GM12878 (cell line): ENCODE data around the gene OR10G3. TPM values are rescaled to one million over a fixed set of nuclear protein-coding genes. Genes with fewer than 3 reads are reported as not detected.

ENCODE experiments used
- ATAC-seq: fragments of 200-7000 bp; cut with Tn5 transposase; 3 replicates; pipeline ENCODE4 v1.9.1; 2020; ENCODE audit warnings: mild to moderate bottlenecking, moderate library complexity
- BruUV-seq: library from RNA; stranded (reverse); fragments of 400-500 nt; replicated peaks from 2 replicates; lab custom pipeline; 2021; lab: Mats Ljungman, UMichigan
- CTCF ChIA-PET: fragments of 300-600 bp; sonication (Branson Sonifier 250); formaldehyde crosslinking; extraction: SDS; loops from one replicate; lab custom pipeline; 2021; ENCODE audit warnings: inconsistent platforms; lab: Yijun Ruan, JAX
- POLR2A ChIA-PET: fragments of 350-600 bp; formaldehyde crosslinking; extraction: SDS; loops from one replicate; lab custom pipeline; 2021; ENCODE audit warnings: inconsistent platforms; lab: Charles Lee
- RAD21 ChIA-PET: fragments of 300-600 bp; sonication (Branson Sonifier 250); formaldehyde crosslinking; loops from one replicate; lab custom pipeline; 2023; ENCODE audit warnings: antibody characterized with exemption; ENCODE audit not compliant: unreplicated experiment; lab: Charles Lee
- SMC1A ChIA-PET: fragments of 300-600 bp; sonication (Branson Sonifier 250); formaldehyde crosslinking; loops from one replicate; lab custom pipeline; 2023; ENCODE audit not compliant: unreplicated experiment, uncharacterized antibody; lab: Charles Lee
- DNase-seq: peaks from one replicate; pipeline ENCODE4 v3.0.0-alpha.2; 2011; ENCODE audit warnings: low read depth, low spot score
- FAIRE-seq: peaks from 3 replicates; lab custom pipeline; 2011; peaks lifted over from hg19 to GRCh38; lab: Jason Lieb, UNC
- H2AFZ ChIP-seq: 2 replicates; pipeline ENCODE4 v1.6.0; 2011; ENCODE audit warnings: low read depth, low read length, control low read depth; ENCODE audit not compliant: control insufficient read depth
- H3K27ac ChIP-seq: 2 replicates; pipeline ENCODE4 v1.5.1; 2011; ENCODE audit warnings: control low read depth; ENCODE audit not compliant: control insufficient read depth, insufficient read depth
- H3K27me3 ChIP-seq, 2 experiments: replicated peaks in 1 of 2; 2 replicates each; pipeline versions ENCODE4 v1.6.0 to v1.6.1; 2011; ENCODE audit warnings: low read length in 1 of 2; ENCODE audit not compliant: control insufficient read depth in 2 of 2, insufficient read depth in 2 of 2
- H3K36me3 ChIP-seq, 2 experiments: 2 replicates each; pipeline ENCODE4 v1.5.1; 2011; ENCODE audit warnings: low read length in 1 of 2; ENCODE audit not compliant: control insufficient read depth in 2 of 2, insufficient read depth in 2 of 2
- H3K4me1 ChIP-seq: 2 replicates; pipeline ENCODE4 v1.6.1; 2011; ENCODE audit warnings: mild to moderate bottlenecking, low read length, moderate library complexity, mixed read lengths; ENCODE audit not compliant: control insufficient read depth, insufficient read depth
- H3K4me2 ChIP-seq: 2 replicates; pipeline ENCODE4 v1.6.0; 2011; ENCODE audit warnings: control low read depth; ENCODE audit not compliant: control insufficient read depth, insufficient read depth
- H3K4me3 ChIP-seq: fragments of 200-600 bp; sonication (generic); 2 replicates; pipeline ENCODE4 v1.5.1; 2016
- H3K79me2 ChIP-seq: 2 replicates; pipeline ENCODE4 v1.6.0; 2011; ENCODE audit warnings: low read length; ENCODE audit not compliant: control insufficient read depth, insufficient read depth
- H3K9ac ChIP-seq: 2 replicates; pipeline ENCODE4 v1.8.0; 2011; ENCODE audit warnings: low read length, control low read depth, mixed read lengths; ENCODE audit not compliant: control insufficient read depth, insufficient read depth
- H3K9me3 ChIP-seq: replicated peaks from 3 replicates; pipeline ENCODE4 v1.5.1; 2011; ENCODE audit warnings: mild to moderate bottlenecking, low read length; ENCODE audit not compliant: control insufficient read depth, insufficient read depth
- H4K20me1 ChIP-seq: 2 replicates; pipeline ENCODE4 v1.6.0; 2011; ENCODE audit not compliant: control insufficient read depth, insufficient read depth
- ASH2L ChIP-seq: fragments of 300-600, 200-600 bp; sonication (generic); IDR thresholded peaks from 2 replicates; pipeline ENCODE4 v1.6.1; 2017; ENCODE audit warnings: low read depth, mild to moderate bottlenecking, borderline replicate concordance
- ATF2 ChIP-seq: IDR thresholded peaks from 2 replicates; pipeline ENCODE4 v1.6.1; 2012; ENCODE audit warnings: low read length, inconsistent platforms
- PAX8 ChIP-seq: fragments of 450-650 bp; IDR thresholded peaks from 2 replicates; pipeline ENCODE4 v1.6.1; 2017; ENCODE audit warnings: mild to moderate bottlenecking, moderate library complexity
- PKNOX1 ChIP-seq: fragments of 450-650 bp; IDR thresholded peaks from 2 replicates; pipeline ENCODE4 v1.6.1; 2016; ENCODE audit warnings: mild to moderate bottlenecking
- RAD21 ChIP-seq: IDR thresholded peaks from 2 replicates; pipeline ENCODE4 v1.6.1; 2011; ENCODE audit warnings: mild to moderate bottlenecking, low read depth, low read length, moderate library complexity; ENCODE audit not compliant: insufficient read depth
- RFX5 ChIP-seq: IDR thresholded peaks from 2 replicates; pipeline ENCODE4 v1.6.1; 2011; ENCODE audit warnings: low read depth, low read length, improper control_type of control experiment
- SPI1 ChIP-seq: IDR thresholded peaks from 2 replicates; pipeline ENCODE4 v1.6.1; 2011; ENCODE audit warnings: low read depth, mild to moderate bottlenecking, low read length, moderate library complexity, borderline replicate concordance; ENCODE audit not compliant: insufficient read depth
- TCF12 ChIP-seq: IDR thresholded peaks from 2 replicates; pipeline ENCODE4 v1.6.1; 2011; ENCODE audit warnings: low read depth, mild to moderate bottlenecking, low read length
- ZBTB33 ChIP-seq: fragments of 450-650 bp; IDR thresholded peaks from 2 replicates; pipeline ENCODE4 v1.6.1; 2017; ENCODE audit warnings: mild to moderate bottlenecking
- ZBTB40 ChIP-seq: fragments of 450-650 bp; IDR thresholded peaks from 2 replicates; pipeline ENCODE4 v1.6.1; 2016; ENCODE audit warnings: mild to moderate bottlenecking, moderate library complexity, borderline replicate concordance
- ZNF687 ChIP-seq: fragments of 450-650 bp; IDR thresholded peaks from 2 replicates; pipeline ENCODE4 v1.6.1; 2017; ENCODE audit warnings: mild to moderate bottlenecking, moderate library complexity
- WGBS: methylation state at CpG from one replicate; pipeline ENCODE4 v1.1.6; 2016; ENCODE audit warnings: low lambda C conversion rate; ENCODE audit not compliant: insufficient replicate concordance, insufficient coverage; ENCODE audit errors: missing lambda C conversion rate; 5-methylcytosine and 5-hydroxymethylcytosine counted together
- in situ Hi-C: fragments of 300-500 bp; cut with MboI; formaldehyde crosslinking; loops from 9 replicates; pipeline ENCODE4 v1.14.3; 2018; ENCODE audit warnings: mixed read lengths
- intact Hi-C: fragments of 100-400 bp; cut with micrococcal nuclease; formaldehyde crosslinking; loops from one replicate; pipeline ENCODE4 v1.14.2; 2022; ENCODE audit not compliant: unreplicated experiment
- polyA plus RNA-seq, 11 experiments: library from polyadenylated mRNA; depleted of rRNA in 4 of 11; unstranded in 6 of 11; stranded (reverse) in 5 of 11; fragments of >200 nt; fragmentation: Nextera tagmentation in 4 of 11; fragmentation: Illumina TruSeq in 1 of 11; extraction: Ambion mirVana in 4 of 11; extraction: Trizol in 1 of 11; gene quantifications; 1 replicate in 1 of 11; 2 replicates in 10 of 11; pipeline versions ENCODE4 v1.2.1 to v1.2.3, GENCODE V29; 2011 to 2016; ENCODE audit warnings: inconsistent platforms in 2 of 11, missing spikeins in 2 of 11, low read depth in 1 of 11
- total RNA-seq, 4 experiments: library from RNA; depleted of rRNA in 3 of 4; stranded (reverse); fragments of >200 nt in 3 of 4; fragmentation: Illumina TruSeq in 1 of 4; extraction: Trizol in 1 of 4; gene quantifications; 2 replicates each; pipeline versions ENCODE4 v1.2.1 to v1.2.3, GENCODE V29; 2013 to 2021

The OR10G3 gene
- total and polyA plus RNA-seq, 10 of the 15 experiments (the other 5 are each of a cell fraction or from before 2014, with no cell fraction given), result not detected

- no peaks in the 10 kb centered on the region for H3K79me2 ChIP-seq
- ATAC-seq (no peak), DNase-seq (no peak), FAIRE-seq (no peak)
- no peaks in the 10 kb centered on the region for H3K9me3 ChIP-seq
- no peak overlapping the region for H2AFZ ChIP-seq
- H3K27ac ChIP-seq, result no peak overlapping the region
- H3K4me2 ChIP-seq, result no peak overlapping the region
- H3K4me1 ChIP-seq, result no peaks in the 10 kb centered on the region
- no peak overlapping the region for H3K4me3 ChIP-seq
- peaks cover 0 to under 1% of the 10 kb centered on the region in 2 experiments; a peak in 2 of 4 replicates for H3K27me3 ChIP-seq
- 39% methylated on average over 7 of the region's 7 CpGs for WGBS
- in situ Hi-C loops (no loop called here), intact Hi-C loops (no loop called here)
- SMC1A ChIA-PET, result interaction anchor here (1.2 to 1.6 kb wide), 2 partner anchors 45 to 48 kb away, joined by 3 to 11 read pairs; no protein-coding TSS in a partner anchor
- RAD21 ChIA-PET, result interaction anchor here (0.8 to 1.0 kb wide), 2 partner anchors 15 to 45 kb away, joined by 3 read pairs; no protein-coding TSS in a partner anchor
- POLR2A ChIA-PET, result no interaction called here
- TF ChIP-seq ATF2 (no peak), ZNF687 (no peak), ZBTB33 (no peak), ZBTB40 (no peak), SPI1 (no peak), RFX5 (no peak), RAD21 (no peak), PKNOX1 (no peak), PAX8 (no peak), TCF12 (no peak), ASH2L (no peak)
- TF ChIP-seq, all 136 proteins: peak for 0
- BruUV-seq, result no TSS peak
- Histone ChIP-seq H3K36me3 (no peaks in the 10 kb centered on the region), H3K9ac (no peak overlapping the region), H4K20me1 (no peaks in the 10 kb centered on the region)
- CTCF ChIA-PET, result interaction anchor here (2.6 kb wide), 1 partner anchor 45 kb away, joined by 16 read pairs; no protein-coding TSS in a partner anchor
Observed at GRCh38 chr14:21543521-21543960, 36.3 kb downstream of the OR10G3 start.
